ENCODE data around the gene TYW1B. TPM values are rescaled to one million over a fixed set of nuclear protein-coding genes. Genes with fewer than 3 reads are reported as not detected.
A peak's percentile ranks its signal among the peaks of the same experiment; 100 is the strongest.
"Not testable (repeated sequence)": the region's sequence is repeated elsewhere in the genome, so short reads cannot be mapped to it uniquely, and the experiment has no call there.

Gene TYW1B
- total and polyA plus RNA-seq, 4 donors: 1.0 to 3.8 (median 2.1) TPM

- H3K4me3 ChIP-seq (ENCODE audit: low read length in 2 of 2); H3K9me3 ChIP-seq (ENCODE audit: control insufficient read depth, low read length); ATAC-seq (ENCODE audit: low FRiP score); H3K27ac ChIP-seq (ENCODE audit: low read depth in 1 of 2, low read length in 2 of 2); intact Hi-C loops (cut with DNase I); DNase-seq; H3K4me1 ChIP-seq (ENCODE audit: control insufficient read depth in 1 of 2, insufficient read depth in 2 of 2, low read length in 2 of 2); H3K27me3 ChIP-seq (ENCODE audit: control insufficient read depth in 1 of 2, insufficient read depth in 2 of 2, low read length in 1 of 2); H3K36me3 ChIP-seq (ENCODE audit: control insufficient read depth in 1 of 2, insufficient read depth in 2 of 2, low read length in 1 of 2): not testable (repeated sequence)
- WGBS, 2 donors: 93 to 95% methylated on average over 8 of the region's 8 CpGs
Observed at GRCh38 chr7:72803778-72804177, 24.2 kb downstream of the TYW1B start.

DNA sequence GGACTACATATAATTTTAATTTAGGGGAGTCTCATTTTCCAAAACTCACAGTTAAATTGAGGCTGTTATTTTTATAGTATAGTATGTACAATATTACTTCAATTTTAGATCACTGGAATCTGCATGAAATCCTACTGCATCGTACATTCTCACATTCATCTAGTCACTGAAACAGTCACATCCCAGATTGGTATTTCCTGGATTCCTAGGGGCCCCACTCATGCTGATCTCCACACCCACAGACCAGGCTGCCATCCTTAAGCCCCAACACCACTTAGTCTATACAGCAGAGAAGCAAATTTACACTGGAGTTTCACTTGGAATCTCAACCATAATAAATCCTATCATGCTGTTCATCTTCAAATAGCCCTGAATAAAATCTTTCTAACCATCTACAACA, 26.4 kb downstream of the TYW1B start:
- H3K4me1 ChIP-seq (ENCODE audit: control insufficient read depth in 1 of 2, insufficient read depth in 2 of 2, low read length in 2 of 2); H3K27me3 ChIP-seq (ENCODE audit: control insufficient read depth in 1 of 2, insufficient read depth in 2 of 2, low read length in 1 of 2); H3K4me3 ChIP-seq (ENCODE audit: low read length in 2 of 2); H3K36me3 ChIP-seq (ENCODE audit: control insufficient read depth in 1 of 2, insufficient read depth in 2 of 2, low read length in 1 of 2); intact Hi-C loops (cut with DNase I); H3K27ac ChIP-seq (ENCODE audit: low read depth in 1 of 2, low read length in 2 of 2); ATAC-seq (ENCODE audit: low FRiP score); H3K9me3 ChIP-seq (ENCODE audit: control insufficient read depth, low read length); DNase-seq: not testable (repeated sequence)
- 0 to 28% methylated on average over 1 of the region's 1 CpG for WGBS, 2 donors

- 97% methylated on average over 2 of the region's 2 CpGs for WGBS, 2 donors
- ATAC-seq (ENCODE audit: low FRiP score); H3K27me3 ChIP-seq (ENCODE audit: control insufficient read depth in 1 of 2, insufficient read depth in 2 of 2, low read length in 1 of 2); H3K27ac ChIP-seq (ENCODE audit: low read depth in 1 of 2, low read length in 2 of 2); H3K9me3 ChIP-seq (ENCODE audit: control insufficient read depth, low read length); intact Hi-C loops (cut with DNase I); DNase-seq; H3K36me3 ChIP-seq (ENCODE audit: control insufficient read depth in 1 of 2, insufficient read depth in 2 of 2, low read length in 1 of 2); H3K4me3 ChIP-seq (ENCODE audit: low read length in 2 of 2); H3K4me1 ChIP-seq (ENCODE audit: control insufficient read depth in 1 of 2, insufficient read depth in 2 of 2, low read length in 2 of 2): not testable (repeated sequence)
Observed at GRCh38 chr7:72795401-72795800, 32.6 kb downstream of the TYW1B start.

- no peaks in the 10 kb centered on the region for H3K27me3 ChIP-seq (ENCODE audit: control insufficient read depth in 1 of 2, insufficient read depth in 2 of 2, low read length in 1 of 2)
- WGBS, 2 donors: 92% methylated on average over 6 of the region's 6 CpGs
- no peak for DNase-seq
- H3K9me3 ChIP-seq (ENCODE audit: control insufficient read depth, low read length): no peaks in the 10 kb centered on the region
- intact Hi-C loops (cut with DNase I): no loop called here
- no peak for ATAC-seq (ENCODE audit: low FRiP score)
- no peaks in the 10 kb centered on the region for H3K4me1 ChIP-seq (ENCODE audit: control insufficient read depth in 1 of 2, insufficient read depth in 2 of 2, low read length in 2 of 2)
- H3K4me3 ChIP-seq (ENCODE audit: low read length in 2 of 2): no peak overlapping the region
- H3K27ac ChIP-seq (ENCODE audit: low read depth in 1 of 2, low read length in 2 of 2): no peak overlapping the region
- no peaks in the 10 kb centered on the region for H3K36me3 ChIP-seq (ENCODE audit: control insufficient read depth in 1 of 2, insufficient read depth in 2 of 2, low read length in 1 of 2)
Observed at GRCh38 chr7:72793791-72794190, 34.2 kb downstream of the TYW1B start.

- ATAC-seq (ENCODE audit: low FRiP score); H3K27me3 ChIP-seq (ENCODE audit: control insufficient read depth in 1 of 2, insufficient read depth in 2 of 2, low read length in 1 of 2); H3K4me1 ChIP-seq (ENCODE audit: control insufficient read depth in 1 of 2, insufficient read depth in 2 of 2, low read length in 2 of 2); DNase-seq; H3K4me3 ChIP-seq (ENCODE audit: low read length in 2 of 2); intact Hi-C loops (cut with DNase I); H3K27ac ChIP-seq (ENCODE audit: low read depth in 1 of 2, low read length in 2 of 2); H3K9me3 ChIP-seq (ENCODE audit: control insufficient read depth, low read length); H3K36me3 ChIP-seq (ENCODE audit: control insufficient read depth in 1 of 2, insufficient read depth in 2 of 2, low read length in 1 of 2): not testable (repeated sequence)
- WGBS, 2 donors: 76 to 93% methylated on average over 2 to 3 of the region's 3 CpGs
Observed at GRCh38 chr7:72790698-72791060, 37.3 kb downstream of the TYW1B start.

DNA sequence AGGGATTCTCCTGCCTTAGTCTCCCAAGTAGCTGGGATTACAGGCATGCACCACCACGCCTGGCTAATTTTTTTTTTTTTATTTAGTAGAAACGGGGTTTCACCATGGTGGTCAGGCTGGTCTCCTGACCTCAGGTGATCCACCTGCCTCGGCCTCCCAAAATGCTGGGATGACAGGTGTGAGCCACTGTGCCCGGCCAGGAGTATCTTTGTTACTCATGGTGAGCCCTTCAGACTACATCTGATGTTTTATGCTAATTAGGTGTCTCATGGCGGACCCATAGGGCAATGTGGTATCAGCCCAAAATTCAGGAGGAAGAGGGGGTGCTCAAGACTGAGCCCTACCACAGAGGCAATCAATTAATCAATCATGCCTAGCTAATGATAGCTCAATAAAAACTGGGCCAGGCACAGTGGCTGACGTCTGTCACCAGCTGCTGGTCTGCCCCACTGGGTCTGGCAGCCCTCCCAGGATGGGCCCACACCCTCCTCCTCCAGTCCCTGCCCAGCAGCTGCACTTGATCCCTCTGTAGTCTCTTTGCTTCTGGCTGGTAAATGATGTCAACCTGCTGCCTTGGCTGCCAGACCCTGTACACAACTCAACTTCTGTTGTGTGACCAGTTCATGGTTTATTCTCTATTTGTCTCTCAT, 37.8 kb downstream of the TYW1B start:
- 78 to 87% methylated on average over 5 to 6 of the region's 6 CpGs for WGBS, 2 donors
- H3K36me3 ChIP-seq (ENCODE audit: control insufficient read depth in 1 of 2, insufficient read depth in 2 of 2, low read length in 1 of 2); DNase-seq; intact Hi-C loops (cut with DNase I); ATAC-seq (ENCODE audit: low FRiP score); H3K27ac ChIP-seq (ENCODE audit: low read depth in 1 of 2, low read length in 2 of 2); H3K4me1 ChIP-seq (ENCODE audit: control insufficient read depth in 1 of 2, insufficient read depth in 2 of 2, low read length in 2 of 2); H3K9me3 ChIP-seq (ENCODE audit: control insufficient read depth, low read length); H3K27me3 ChIP-seq (ENCODE audit: control insufficient read depth in 1 of 2, insufficient read depth in 2 of 2, low read length in 1 of 2); H3K4me3 ChIP-seq (ENCODE audit: low read length in 2 of 2): not testable (repeated sequence)

- H3K36me3 ChIP-seq (ENCODE audit: control insufficient read depth in 1 of 2, insufficient read depth in 2 of 2, low read length in 1 of 2): no peaks in the 10 kb centered on the region
- H3K27ac ChIP-seq (ENCODE audit: low read depth in 1 of 2, low read length in 2 of 2): no peak overlapping the region
- 93% methylated on average over 8 of the region's 8 CpGs for WGBS, 2 donors
Observed at GRCh38 chr7:72785166-72785955, 42.6 kb downstream of the TYW1B start.

GRCh38 chr7:72783601-72784370, 44.2 kb downstream of the TYW1B start:
- H3K36me3 ChIP-seq (ENCODE audit: control insufficient read depth in 1 of 2, insufficient read depth in 2 of 2, low read length in 1 of 2); H3K27ac ChIP-seq (ENCODE audit: low read depth in 1 of 2, low read length in 2 of 2); H3K9me3 ChIP-seq (ENCODE audit: control insufficient read depth, low read length); H3K4me1 ChIP-seq (ENCODE audit: control insufficient read depth in 1 of 2, insufficient read depth in 2 of 2, low read length in 2 of 2); H3K4me3 ChIP-seq (ENCODE audit: low read length in 2 of 2); intact Hi-C loops (cut with DNase I); H3K27me3 ChIP-seq (ENCODE audit: control insufficient read depth in 1 of 2, insufficient read depth in 2 of 2, low read length in 1 of 2): not testable (repeated sequence)
- DNase-seq: peak in 1 of 2 donors; percentile 69
- ATAC-seq (ENCODE audit: low FRiP score): peak; percentile 61
- 22 to 27% methylated on average over 4 of the region's 4 CpGs for WGBS, 2 donors

More at GRCh38 chr7:72785166-72785955, 42.6 kb downstream of the TYW1B start:
- DNase-seq (no peak), ATAC-seq (ENCODE audit: low FRiP score) (no peak)
- Histone ChIP-seq H3K9me3 (ENCODE audit: control insufficient read depth, low read length) (no peaks in the 10 kb centered on the region), H3K4me1 (ENCODE audit: control insufficient read depth in 1 of 2, insufficient read depth in 2 of 2, low read length in 2 of 2) (no peaks in the 10 kb centered on the region), H3K27me3 (ENCODE audit: control insufficient read depth in 1 of 2, insufficient read depth in 2 of 2, low read length in 1 of 2) (no peaks in the 10 kb centered on the region), H3K4me3 (ENCODE audit: low read length in 2 of 2) (no peak overlapping the region)
- intact Hi-C loops (cut with DNase I): no loop called here

Data from aorta (tissue), 5 donors.